ENCODE measurements around the gene TSPAN17. TPM values are rescaled to one million over a fixed set of nuclear protein-coding genes. Genes with fewer than 3 reads are reported as not detected.
"Not testable (repeated sequence)": the region's sequence is repeated elsewhere in the genome, so short reads cannot be mapped to it uniquely, and the experiment has no call there.

TSPAN17 gene
- total RNA-seq, 1 donor from 2014 or later = 14.6 TPM

- H3K27ac ChIP-seq (ENCODE audit: low read depth, low read length) = no peak overlapping the region
- H3K36me3 ChIP-seq (ENCODE audit: control insufficient read depth in 3 of 3, insufficient read depth in 3 of 3, low read length in 3 of 3) = no peaks in the 10 kb centered on the region
- no peak overlapping the region for H3K9ac ChIP-seq (ENCODE audit: low read depth in 1 of 3, low read length in 3 of 3)
- H3K27me3 ChIP-seq (ENCODE audit: control insufficient read depth in 3 of 3, insufficient read depth in 3 of 3, low read length in 3 of 3) = peaks cover 23 to 78% (median 66%) of the 10 kb centered on the region in 3 donors
- H3K4me1 ChIP-seq (ENCODE audit: control insufficient read depth in 3 of 3, insufficient read depth in 3 of 3, low read length in 3 of 3) = peaks cover 3 to 6% (median 4%) of the 10 kb centered on the region in 3 donors
- no peak overlapping the region for H3K4me3 ChIP-seq (ENCODE audit: low read length in 3 of 3)
- no peaks in the 10 kb centered on the region for H3K9me3 ChIP-seq (ENCODE audit: control insufficient read depth in 3 of 3, low read length in 3 of 3)
Observed at GRCh38 chr5:176697934-176698538, 50.8 kb downstream of the TSPAN17 start.

DNA sequence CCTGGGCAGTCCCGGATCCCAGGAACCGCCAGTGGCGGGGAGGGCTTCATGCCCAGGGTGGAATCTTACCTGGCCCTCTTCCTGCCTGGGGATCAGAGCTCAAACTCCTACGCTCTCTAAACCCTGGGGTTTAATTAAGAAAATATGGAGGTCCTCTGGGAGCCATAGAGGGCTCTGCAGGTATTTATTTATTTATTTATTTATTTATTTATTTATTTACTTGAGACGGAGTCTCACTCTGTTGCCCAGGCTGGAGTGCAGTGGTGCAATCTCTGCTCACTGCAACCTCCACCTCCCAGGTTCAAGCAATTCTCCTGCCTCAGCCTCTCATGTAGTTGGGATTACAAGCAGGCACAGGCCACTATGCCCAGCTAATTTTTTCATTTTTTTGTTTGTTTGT lies 52.2 kb downstream of the TSPAN17 start:
- H3K27ac ChIP-seq (ENCODE audit: low read depth, low read length); H3K9me3 ChIP-seq (ENCODE audit: control insufficient read depth in 3 of 3, low read length in 3 of 3); H3K4me3 ChIP-seq (ENCODE audit: low read length in 3 of 3); H3K4me1 ChIP-seq (ENCODE audit: control insufficient read depth in 3 of 3, insufficient read depth in 3 of 3, low read length in 3 of 3); H3K36me3 ChIP-seq (ENCODE audit: control insufficient read depth in 3 of 3, insufficient read depth in 3 of 3, low read length in 3 of 3); H3K9ac ChIP-seq (ENCODE audit: low read depth in 1 of 3, low read length in 3 of 3): not testable (repeated sequence)
- peaks cover 17 to 78% (median 59%) of the 10 kb centered on the region in 3 donors for H3K27me3 ChIP-seq (ENCODE audit: control insufficient read depth in 3 of 3, insufficient read depth in 3 of 3, low read length in 3 of 3)

DNA sequence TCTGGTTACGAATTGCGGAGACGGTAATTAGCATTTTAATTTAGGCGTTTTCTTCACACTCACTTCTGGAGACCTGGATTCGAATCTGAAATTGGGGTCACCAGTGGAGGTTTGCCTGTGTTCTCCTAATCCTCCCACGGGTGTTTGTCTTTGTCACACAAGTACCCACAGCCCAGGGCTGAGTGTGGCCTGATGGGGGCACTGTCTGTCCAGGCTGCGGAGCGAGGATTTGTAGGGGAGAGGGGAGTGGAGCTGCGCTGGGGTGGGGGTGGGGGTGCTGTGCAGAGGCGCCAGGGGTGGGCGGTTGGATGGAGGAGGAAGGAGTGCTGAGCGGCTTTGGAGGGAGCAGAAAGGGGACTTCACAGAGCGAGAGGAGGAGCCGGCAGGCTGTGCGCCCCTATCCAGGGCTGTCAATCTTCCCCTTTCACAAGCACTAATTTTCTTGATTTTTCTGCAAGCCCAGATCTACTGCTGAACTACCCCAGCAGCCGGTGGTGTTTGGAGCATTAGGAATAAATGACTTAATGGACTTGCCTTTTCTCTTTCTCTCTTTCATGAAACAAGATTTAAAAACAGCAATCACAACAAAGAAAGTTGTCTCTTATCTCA lies 53.1 kb downstream of the TSPAN17 start:
- H3K9me3 ChIP-seq (ENCODE audit: control insufficient read depth in 3 of 3, low read length in 3 of 3) = no peaks in the 10 kb centered on the region
- H3K27ac ChIP-seq (ENCODE audit: low read depth, low read length) = no peak overlapping the region
- no peaks in the 10 kb centered on the region for H3K4me1 ChIP-seq (ENCODE audit: control insufficient read depth in 3 of 3, insufficient read depth in 3 of 3, low read length in 3 of 3)
- peaks cover 19 to 77% (median 59%) of the 10 kb centered on the region in 3 donors for H3K27me3 ChIP-seq (ENCODE audit: control insufficient read depth in 3 of 3, insufficient read depth in 3 of 3, low read length in 3 of 3)
- H3K9ac ChIP-seq (ENCODE audit: low read depth in 1 of 3, low read length in 3 of 3) = no peak overlapping the region
- no peak overlapping the region for H3K4me3 ChIP-seq (ENCODE audit: low read length in 3 of 3)
- H3K36me3 ChIP-seq (ENCODE audit: control insufficient read depth in 3 of 3, insufficient read depth in 3 of 3, low read length in 3 of 3) = no peaks in the 10 kb centered on the region

- H3K36me3 ChIP-seq (ENCODE audit: control insufficient read depth in 3 of 3, insufficient read depth in 3 of 3, low read length in 3 of 3) = no peaks in the 10 kb centered on the region
- H3K27ac ChIP-seq (ENCODE audit: low read depth, low read length) = no peak overlapping the region
- H3K4me1 ChIP-seq (ENCODE audit: control insufficient read depth in 3 of 3, insufficient read depth in 3 of 3, low read length in 3 of 3) = no peaks in the 10 kb centered on the region
- H3K9me3 ChIP-seq (ENCODE audit: control insufficient read depth in 3 of 3, low read length in 3 of 3) = no peaks in the 10 kb centered on the region
- no peak overlapping the region for H3K4me3 ChIP-seq (ENCODE audit: low read length in 3 of 3)
- H3K27me3 ChIP-seq (ENCODE audit: control insufficient read depth in 3 of 3, insufficient read depth in 3 of 3, low read length in 3 of 3) = peaks cover 6 to 51% (median 36%) of the 10 kb centered on the region in 3 donors
- no peak overlapping the region for H3K9ac ChIP-seq (ENCODE audit: low read depth in 1 of 3, low read length in 3 of 3)
Observed at GRCh38 chr5:176702671-176703641, 55.7 kb downstream of the TSPAN17 start.

- no peaks in the 10 kb centered on the region for H3K9me3 ChIP-seq (ENCODE audit: control insufficient read depth in 3 of 3, low read length in 3 of 3)
- H3K27ac ChIP-seq (ENCODE audit: low read depth, low read length) = no peak overlapping the region
- H3K27me3 ChIP-seq (ENCODE audit: control insufficient read depth in 3 of 3, insufficient read depth in 3 of 3, low read length in 3 of 3) = peaks cover 6 to 45% (median 32%) of the 10 kb centered on the region in 3 donors
- no peak overlapping the region for H3K4me3 ChIP-seq (ENCODE audit: low read length in 3 of 3)
- H3K36me3 ChIP-seq (ENCODE audit: control insufficient read depth in 3 of 3, insufficient read depth in 3 of 3, low read length in 3 of 3) = no peaks in the 10 kb centered on the region
- H3K4me1 ChIP-seq (ENCODE audit: control insufficient read depth in 3 of 3, insufficient read depth in 3 of 3, low read length in 3 of 3) = no peaks in the 10 kb centered on the region
- no peak overlapping the region for H3K9ac ChIP-seq (ENCODE audit: low read depth in 1 of 3, low read length in 3 of 3)
Observed at GRCh38 chr5:176703857-176704256, 56.6 kb downstream of the TSPAN17 start.

DNA sequence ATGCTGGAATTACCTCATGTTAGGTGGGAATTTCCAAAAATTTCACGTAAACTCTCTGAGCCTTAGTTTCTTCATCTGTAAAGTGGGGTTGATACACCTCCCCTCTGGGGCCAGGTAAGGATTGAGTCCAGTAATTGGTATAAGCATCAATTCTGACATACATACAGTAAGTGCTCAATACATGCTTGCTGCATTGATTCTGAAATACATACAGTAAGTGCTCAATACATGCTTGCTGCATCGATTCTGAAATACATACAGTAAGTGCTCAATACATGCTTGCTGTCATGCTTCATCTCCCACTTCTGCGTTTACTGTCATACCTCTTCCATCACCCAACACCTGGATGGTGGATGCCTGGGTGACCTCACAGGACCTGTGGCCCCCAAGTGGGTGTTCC lies 57.1 kb downstream of the TSPAN17 start:
- H3K27ac ChIP-seq (ENCODE audit: low read depth, low read length) = no peak overlapping the region
- peaks cover 6 to 41% (median 28%) of the 10 kb centered on the region in 3 donors for H3K27me3 ChIP-seq (ENCODE audit: control insufficient read depth in 3 of 3, insufficient read depth in 3 of 3, low read length in 3 of 3)

DNA sequence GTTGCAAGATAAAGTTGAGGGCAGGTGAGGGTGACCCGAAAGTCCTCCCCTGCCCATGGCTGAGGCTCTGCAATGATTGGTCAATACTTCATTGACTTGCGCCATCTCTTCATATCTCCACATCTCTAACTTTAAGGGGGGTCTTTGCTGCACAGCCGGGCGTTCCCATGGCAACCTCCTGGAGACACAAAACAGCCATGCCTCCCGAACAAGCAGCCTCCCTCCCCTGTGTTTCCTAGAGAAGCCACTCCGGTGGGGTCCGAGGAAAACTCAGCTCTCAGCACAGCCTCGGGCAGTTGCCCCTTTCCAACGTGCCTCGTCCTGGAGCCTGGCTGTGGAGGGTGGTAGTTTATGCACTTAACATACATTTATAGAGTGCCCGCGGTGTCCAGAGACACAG lies 57.5 kb downstream of the TSPAN17 start:
- H3K27ac ChIP-seq (ENCODE audit: low read depth, low read length) = no peak overlapping the region
- no peak overlapping the region for H3K9ac ChIP-seq (ENCODE audit: low read depth in 1 of 3, low read length in 3 of 3)
- no peaks in the 10 kb centered on the region for H3K36me3 ChIP-seq (ENCODE audit: control insufficient read depth in 3 of 3, insufficient read depth in 3 of 3, low read length in 3 of 3)
- H3K27me3 ChIP-seq (ENCODE audit: control insufficient read depth in 3 of 3, insufficient read depth in 3 of 3, low read length in 3 of 3) = peaks cover 6 to 38% (median 30%) of the 10 kb centered on the region in 3 donors
- no peaks in the 10 kb centered on the region for H3K9me3 ChIP-seq (ENCODE audit: control insufficient read depth in 3 of 3, low read length in 3 of 3)
- no peak overlapping the region for H3K4me3 ChIP-seq (ENCODE audit: low read length in 3 of 3)
- H3K4me1 ChIP-seq (ENCODE audit: control insufficient read depth in 3 of 3, insufficient read depth in 3 of 3, low read length in 3 of 3) = no peaks in the 10 kb centered on the region

More for the DNA sequence above, 57.1 kb downstream of the TSPAN17 start:
- Histone ChIP-seq H3K9ac (ENCODE audit: low read depth in 1 of 3, low read length in 3 of 3) (no peak overlapping the region), H3K4me1 (ENCODE audit: control insufficient read depth in 3 of 3, insufficient read depth in 3 of 3, low read length in 3 of 3) (no peaks in the 10 kb centered on the region), H3K4me3 (ENCODE audit: low read length in 3 of 3) (no peak overlapping the region), H3K9me3 (ENCODE audit: control insufficient read depth in 3 of 3, low read length in 3 of 3) (no peaks in the 10 kb centered on the region), H3K36me3 (ENCODE audit: control insufficient read depth in 3 of 3, insufficient read depth in 3 of 3, low read length in 3 of 3) (no peaks in the 10 kb centered on the region)

Small RNA genes within 50 kb of the gene (small RNA-seq; reads per million reads assigned to genes)
- gene MIR4281 = not detected

Other genes with a start within 250 kb of the TSPAN17 start
- gene CLTB, start 230.9 kb upstream of the TSPAN17 start, total RNA-seq = 44.4 TPM
- 24.0 TPM for gene FAF2, start 199.1 kb upstream of the TSPAN17 start, total RNA-seq
- gene RNF44, start 110.1 kb upstream of the TSPAN17 start, total RNA-seq = 2.1 TPM
- gene CDHR2, start 98.1 kb upstream of the TSPAN17 start, total RNA-seq = not detected
- 0.52 TPM for gene GPRIN1, start 37.3 kb upstream of the TSPAN17 start, total RNA-seq
- gene SNCB, start 16.9 kb upstream of the TSPAN17 start, total RNA-seq = not detected
- not detected for gene EIF4E1B, start 16.8 kb upstream of the TSPAN17 start, total RNA-seq
- gene UNC5A, start 163.1 kb downstream of the TSPAN17 start, total RNA-seq = not detected